HG03442 (cell line): ENCODE data around the gene RPTOR.

Source experiments
- ATAC-seq: cut with Tn5 transposase; IDR thresholded peaks from one replicate; pipeline ENCODE4 v1.9.1; 2021; ENCODE audit warnings: mild to moderate bottlenecking, moderate library complexity; ENCODE audit not compliant: unreplicated experiment

The RPTOR gene

GRCh38 chr17:80511222-80512180 lies 33.1 kb upstream of the RPTOR start:
- ATAC-seq, result no peak

- ATAC-seq, result no peak
Observed at GRCh38 chr17:80512233-80512632, 32.4 kb upstream of the RPTOR start.

GRCh38 chr17:80513201-80513600 lies 31.4 kb upstream of the RPTOR start:
- no peak for ATAC-seq

GRCh38 chr17:80513892-80514291 lies 30.7 kb upstream of the RPTOR start:
- ATAC-seq, result no peak

GRCh38 chr17:80516171-80516932 lies 28.3 kb upstream of the RPTOR start:
- ATAC-seq, result no peak

- no peak for ATAC-seq
Observed at GRCh38 chr17:80517641-80518040, 27.0 kb upstream of the RPTOR start.

GRCh38 chr17:80518392-80518791 lies 26.2 kb upstream of the RPTOR start:
- ATAC-seq, result no peak

GRCh38 chr17:80519091-80519781 lies 25.4 kb upstream of the RPTOR start:
- no peak for ATAC-seq

- no peak for ATAC-seq
Observed at GRCh38 chr17:80520810-80521455, 23.7 kb upstream of the RPTOR start.

- no peak for ATAC-seq
Observed at GRCh38 chr17:80523054-80523744, 21.4 kb upstream of the RPTOR start.

GRCh38 chr17:80523956-80524712 lies 20.5 kb upstream of the RPTOR start:
- no peak for ATAC-seq

GRCh38 chr17:80526116-80526910 lies 18.3 kb upstream of the RPTOR start:
- no peak for ATAC-seq

GRCh38 chr17:80527016-80527645 lies 17.5 kb upstream of the RPTOR start:
- no peak for ATAC-seq

- ATAC-seq, result no peak
Observed at GRCh38 chr17:80528536-80528935, 16.1 kb upstream of the RPTOR start.

- no peak for ATAC-seq
Observed at GRCh38 chr17:80529104-80529903, 15.3 kb upstream of the RPTOR start.

GRCh38 chr17:80529904-80530292 lies 14.7 kb upstream of the RPTOR start:
- ATAC-seq, result no peak

- ATAC-seq, result no peak
Observed at GRCh38 chr17:80531400-80531799, 13.2 kb upstream of the RPTOR start.
